ENCODE measurements around the gene SIAH1. TPM values are rescaled to one million over a fixed set of nuclear protein-coding genes. Genes with fewer than 3 reads are reported as not detected.

SIAH1 gene
- total and polyA plus RNA-seq, 10 of the 15 experiments (the other 5 are each of a cell fraction or from before 2014, with no cell fraction given), result 5.1 to 21.1 (median 13.9) TPM

- no peak for DNase-seq (ENCODE audit: low read depth, low spot score)
- SMC1A ChIA-PET (ENCODE audit: uncharacterized antibody, unreplicated experiment), result interaction anchor here (0.7 to 1.0 kb wide), 2 partner anchors 10 to 18 kb away, joined by 3 to 4 read pairs; no protein-coding TSS in a partner anchor
- in situ Hi-C loops (cut with MboI) (no loop called here), intact Hi-C loops (cut with micrococcal nuclease; ENCODE audit: unreplicated experiment) (no loop called here)
- ATAC-seq, result no peak
- no TSS peak for BruUV-seq (replicated peaks)
- no peaks in the 10 kb centered on the region for H3K79me2 ChIP-seq (ENCODE audit: control insufficient read depth, insufficient read depth, low read length)
- no peaks in the 10 kb centered on the region for H3K27me3 ChIP-seq (replicated peaks in 1 of 2; ENCODE audit: control insufficient read depth in 2 of 2, insufficient read depth in 2 of 2, low read length in 1 of 2)
- no peaks in the 10 kb centered on the region for H3K36me3 ChIP-seq (ENCODE audit: control insufficient read depth in 2 of 2, insufficient read depth in 2 of 2, low read length in 1 of 2)
- no peak overlapping the region for H3K4me2 ChIP-seq (ENCODE audit: control insufficient read depth, insufficient read depth)
- POLR2A ChIA-PET, result interaction anchor here (0.5 to 1.2 kb wide), 2 partner anchors 16 to 32 kb away, joined by 3 to 6 read pairs; no protein-coding TSS in a partner anchor
- FAIRE-seq, result no peak
- CTCF ChIA-PET, result interaction anchor here (0.6 to 0.9 kb wide), 2 partner anchors 16 to 236 kb away, joined by 3 to 4 read pairs; no protein-coding TSS in a partner anchor
- H3K9ac ChIP-seq (ENCODE audit: control insufficient read depth, insufficient read depth, low read length), result no peak overlapping the region
- no peaks in the 10 kb centered on the region for H3K9me3 ChIP-seq (replicated peaks; ENCODE audit: control insufficient read depth, insufficient read depth, low read length)
- H3K4me1 ChIP-seq (ENCODE audit: control insufficient read depth, insufficient read depth, low read length), result no peaks in the 10 kb centered on the region
- H4K20me1 ChIP-seq (ENCODE audit: control insufficient read depth, insufficient read depth), result no peaks in the 10 kb centered on the region
- 80% methylated on average over 11 of the region's 11 CpGs for WGBS (ENCODE audit: insufficient coverage, insufficient replicate concordance, low lambda C conversion rate, missing lambda C conversion rate)
- no peak overlapping the region for H2AFZ ChIP-seq (ENCODE audit: control insufficient read depth, low read depth, low read length)
- no peak overlapping the region for H3K27ac ChIP-seq (ENCODE audit: control insufficient read depth, insufficient read depth)
- RAD21 ChIA-PET (ENCODE audit: unreplicated experiment), result no interaction called here
- TF ChIP-seq JUNB (IDR thresholded peaks at IDR 0.05), result no peak
- no peak overlapping the region for H3K4me3 ChIP-seq
These were observed 8.5 kb upstream of the SIAH1 start for GRCh38 chr16:48393485-48394354.

GRCh38 chr16:48392407-48392806 lies 7.2 kb upstream of the SIAH1 start:
- H3K4me2 ChIP-seq (ENCODE audit: control insufficient read depth, insufficient read depth), result no peak overlapping the region
- no peak for FAIRE-seq
- H3K4me1 ChIP-seq (ENCODE audit: control insufficient read depth, insufficient read depth, low read length), result no peaks in the 10 kb centered on the region
- RAD21 ChIA-PET (ENCODE audit: unreplicated experiment), result no interaction called here
- SMC1A ChIA-PET (ENCODE audit: uncharacterized antibody, unreplicated experiment), result no interaction called here
- POLR2A ChIA-PET, result no interaction called here
- no peak overlapping the region for H2AFZ ChIP-seq (ENCODE audit: control insufficient read depth, low read depth, low read length)
- H3K36me3 ChIP-seq (ENCODE audit: control insufficient read depth in 2 of 2, insufficient read depth in 2 of 2, low read length in 1 of 2), result no peaks in the 10 kb centered on the region
- in situ Hi-C loops (cut with MboI), result no loop called here
- H3K27me3 ChIP-seq (replicated peaks in 1 of 2; ENCODE audit: control insufficient read depth in 2 of 2, insufficient read depth in 2 of 2, low read length in 1 of 2), result no peaks in the 10 kb centered on the region
- no peak for TF ChIP-seq YBX1 (IDR thresholded peaks at IDR 0.05)
- no peak for TF ChIP-seq NR2C1 (IDR thresholded peaks at IDR 0.05)
- TF ChIP-seq IKZF1 (conservative IDR thresholded peaks at IDR 0.05), result no peak
- TF ChIP-seq SUPT20H (IDR thresholded peaks at IDR 0.05; ENCODE audit: borderline replicate concordance, control insufficient read depth, low read depth, low read length), result no peak
- TF ChIP-seq NKRF (conservative IDR thresholded peaks at IDR 0.05), result no peak
- no peak for TF ChIP-seq BHLHE40 (IDR thresholded peaks at IDR 0.05; ENCODE audit: borderline replicate concordance in 1 of 2, low read depth in 2 of 2, low read length in 1 of 2)
- no peak for TF ChIP-seq GATAD2B (conservative IDR thresholded peaks at IDR 0.05; ENCODE audit: low read depth)
- TF ChIP-seq FOXK2 (IDR thresholded peaks at IDR 0.05), result no peak
- no peak for TF ChIP-seq HCFC1 (IDR thresholded peaks at IDR 0.05; ENCODE audit: low read length)
- no peak for TF ChIP-seq ZNF207 (IDR thresholded peaks at IDR 0.05; ENCODE audit: borderline replicate concordance)
- no peak for TF ChIP-seq SMAD5 (IDR thresholded peaks at IDR 0.05; ENCODE audit: low read depth)
- no peak for TF ChIP-seq ZBED1 (IDR thresholded peaks at IDR 0.05; ENCODE audit: borderline replicate concordance)
- TF ChIP-seq CBX3 (IDR thresholded peaks at IDR 0.05; ENCODE audit: borderline replicate concordance, low read depth), result no peak
- no peak overlapping the region for H3K27ac ChIP-seq (ENCODE audit: control insufficient read depth, insufficient read depth)
- no peak for DNase-seq (ENCODE audit: low read depth, low spot score)
- no peaks in the 10 kb centered on the region for H3K79me2 ChIP-seq (ENCODE audit: control insufficient read depth, insufficient read depth, low read length)
- H4K20me1 ChIP-seq (ENCODE audit: control insufficient read depth, insufficient read depth), result no peaks in the 10 kb centered on the region
- no peaks in the 10 kb centered on the region for H3K9me3 ChIP-seq (replicated peaks; ENCODE audit: control insufficient read depth, insufficient read depth, low read length)
- ATAC-seq, result no peak
- intact Hi-C loops (cut with micrococcal nuclease; ENCODE audit: unreplicated experiment), result no loop called here
- 62% methylated on average over 5 of the region's 5 CpGs for whole genome bisulfite sequencing (ENCODE audit: insufficient coverage, insufficient replicate concordance, low lambda C conversion rate, missing lambda C conversion rate)
- no peak overlapping the region for H3K9ac ChIP-seq (ENCODE audit: control insufficient read depth, insufficient read depth, low read length)
- CTCF ChIA-PET, result no interaction called here
- BruUV-seq (replicated peaks), result no TSS peak
- no peak overlapping the region for H3K4me3 ChIP-seq

Measured in GM12878 (cell line).